Measurements from ENCODE around the gene SOHLH1. TPM values are rescaled to one million over a fixed set of nuclear protein-coding genes. Genes with fewer than 3 reads are reported as not detected.

Gene SOHLH1
- total and polyA plus RNA-seq, 4 donors: not detected

DNA sequence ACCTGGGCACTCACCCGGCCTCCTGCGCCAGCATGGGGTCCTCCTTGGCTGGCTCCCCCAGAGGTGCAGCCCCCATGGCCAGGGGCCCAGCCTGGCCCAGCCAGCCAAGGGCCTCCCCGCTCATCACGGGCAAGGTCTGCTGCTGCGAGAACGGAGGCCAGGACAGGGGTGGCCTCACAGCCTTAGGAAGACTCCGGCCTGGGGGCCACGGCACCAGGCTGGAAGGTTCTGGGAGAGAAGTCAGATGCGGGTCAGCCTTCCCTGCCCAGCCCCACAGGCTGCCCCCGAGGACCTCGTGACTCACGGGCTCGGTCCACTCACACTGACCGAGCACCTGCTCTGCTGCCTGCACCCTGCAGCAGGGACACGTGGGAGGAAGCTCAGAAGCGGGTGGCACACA is 4.2 kb downstream of the SOHLH1 start:
- Histone ChIP-seq H3K4me3 (no peak overlapping the region), H3K36me3 (ENCODE audit: control insufficient read depth in 4 of 4, insufficient read depth in 4 of 4, low read length in 4 of 4) (no peaks in the 10 kb centered on the region), H3K4me1 (ENCODE audit: control insufficient read depth in 5 of 5, insufficient read depth in 5 of 5, low read length in 5 of 5) (no peaks in the 10 kb centered on the region), H3K27ac (ENCODE audit: low read depth in 1 of 2, low read length in 1 of 2) (no peak overlapping the region), H3K9ac (ENCODE audit: insufficient read depth in 1 of 2, low read length in 2 of 2) (no peak overlapping the region), H3K9me3 (ENCODE audit: control insufficient read depth in 4 of 4, insufficient read depth in 3 of 4, low read length in 3 of 4) (peaks cover 0 to 5% (median 0%) of the 10 kb centered on the region in 4 donors), H3K27me3 (ENCODE audit: control insufficient read depth in 3 of 3, insufficient read depth in 3 of 3, low read length in 2 of 3) (peaks cover 0 to 4% (median 0%) of the 10 kb centered on the region in 3 donors)
- 83 to 93% methylated on average over 16 of the region's 16 CpGs for WGBS, 2 donors
- TF ChIP-seq, protein P1, sequence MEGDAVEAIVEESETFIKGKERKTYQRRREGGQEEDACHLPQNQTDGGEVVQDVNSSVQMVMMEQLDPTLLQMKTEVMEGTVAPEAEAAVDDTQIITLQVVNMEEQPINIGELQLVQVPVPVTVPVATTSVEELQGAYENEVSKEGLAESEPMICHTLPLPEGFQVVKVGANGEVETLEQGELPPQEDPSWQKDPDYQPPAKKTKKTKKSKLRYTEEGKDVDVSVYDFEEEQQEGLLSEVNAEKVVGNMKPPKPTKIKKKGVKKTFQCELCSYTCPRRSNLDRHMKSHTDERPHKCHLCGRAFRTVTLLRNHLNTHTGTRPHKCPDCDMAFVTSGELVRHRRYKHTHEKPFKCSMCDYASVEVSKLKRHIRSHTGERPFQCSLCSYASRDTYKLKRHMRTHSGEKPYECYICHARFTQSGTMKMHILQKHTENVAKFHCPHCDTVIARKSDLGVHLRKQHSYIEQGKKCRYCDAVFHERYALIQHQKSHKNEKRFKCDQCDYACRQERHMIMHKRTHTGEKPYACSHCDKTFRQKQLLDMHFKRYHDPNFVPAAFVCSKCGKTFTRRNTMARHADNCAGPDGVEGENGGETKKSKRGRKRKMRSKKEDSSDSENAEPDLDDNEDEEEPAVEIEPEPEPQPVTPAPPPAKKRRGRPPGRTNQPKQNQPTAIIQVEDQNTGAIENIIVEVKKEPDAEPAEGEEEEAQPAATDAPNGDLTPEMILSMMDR (IDR thresholded peaks at IDR 0.05; ENCODE audit: control extremely low read depth, extremely low read depth): no peak
- ATAC-seq (ENCODE audit: insufficient read depth, low FRiP score): no peak
- DNase-seq: no peak

GRCh38 chr9:135694414-135694813 is 4.9 kb downstream of the SOHLH1 start:
- DNase-seq: no peak
- peaks cover 0 to 4% (median 0%) of the 10 kb centered on the region in 3 donors for H3K27me3 ChIP-seq (ENCODE audit: control insufficient read depth in 3 of 3, insufficient read depth in 3 of 3, low read length in 2 of 3)
- peaks cover 0 to 5% (median 0%) of the 10 kb centered on the region in 4 donors for H3K9me3 ChIP-seq (ENCODE audit: control insufficient read depth in 4 of 4, insufficient read depth in 3 of 4, low read length in 3 of 4)

DNA sequence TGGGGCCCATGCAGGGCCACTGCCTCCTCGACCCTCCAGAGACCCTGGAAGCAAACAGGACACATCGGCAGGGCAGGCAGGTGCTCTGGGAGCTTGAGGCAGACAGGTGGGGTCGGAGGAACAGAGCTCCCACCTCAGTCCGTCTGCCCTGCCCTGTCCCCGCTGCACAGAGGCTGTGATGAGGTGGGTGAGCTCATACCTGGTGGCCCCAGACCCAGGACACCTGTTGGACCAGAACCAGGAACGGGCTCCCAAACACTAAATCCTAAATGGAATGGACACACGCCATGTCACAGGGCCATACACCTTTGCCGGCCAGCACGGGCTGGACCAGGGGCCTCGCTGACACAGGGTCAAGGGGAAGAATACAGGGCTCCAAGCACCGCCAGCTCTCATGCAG is 5.5 kb downstream of the SOHLH1 start:
- WGBS, 2 donors: 74 to 86% methylated on average over 11 of the region's 11 CpGs
- H3K27ac ChIP-seq (ENCODE audit: low read depth in 1 of 2, low read length in 1 of 2): no peak overlapping the region
- ATAC-seq (ENCODE audit: insufficient read depth, low FRiP score) (no peak), DNase-seq (no peak)
- H3K36me3 ChIP-seq (ENCODE audit: control insufficient read depth in 4 of 4, insufficient read depth in 4 of 4, low read length in 4 of 4): no peaks in the 10 kb centered on the region
- H3K4me1 ChIP-seq (ENCODE audit: control insufficient read depth in 5 of 5, insufficient read depth in 5 of 5, low read length in 5 of 5): no peaks in the 10 kb centered on the region
- H3K4me3 ChIP-seq: no peak overlapping the region
- no peak overlapping the region for H3K9ac ChIP-seq (ENCODE audit: insufficient read depth in 1 of 2, low read length in 2 of 2)
- peaks cover 0 to 5% (median 0%) of the 10 kb centered on the region in 4 donors for H3K9me3 ChIP-seq (ENCODE audit: control insufficient read depth in 4 of 4, insufficient read depth in 3 of 4, low read length in 3 of 4)
- TF ChIP-seq, protein P1 (IDR thresholded peaks at IDR 0.05; ENCODE audit: control extremely low read depth, extremely low read depth): no peak
- peaks cover 0 to 4% (median 0%) of the 10 kb centered on the region in 3 donors for H3K27me3 ChIP-seq (ENCODE audit: control insufficient read depth in 3 of 3, insufficient read depth in 3 of 3, low read length in 2 of 3)

More at GRCh38 chr9:135694414-135694813, 4.9 kb downstream of the SOHLH1 start:
- H3K4me1 ChIP-seq (ENCODE audit: control insufficient read depth in 5 of 5, insufficient read depth in 5 of 5, low read length in 5 of 5): no peaks in the 10 kb centered on the region
- no peak overlapping the region for H3K27ac ChIP-seq (ENCODE audit: low read depth in 1 of 2, low read length in 1 of 2)
- no peak overlapping the region for H3K9ac ChIP-seq (ENCODE audit: insufficient read depth in 1 of 2, low read length in 2 of 2)
- no peak overlapping the region for H3K4me3 ChIP-seq
- TF ChIP-seq, protein P1 (IDR thresholded peaks at IDR 0.05; ENCODE audit: control extremely low read depth, extremely low read depth): no peak
- no peaks in the 10 kb centered on the region for H3K36me3 ChIP-seq (ENCODE audit: control insufficient read depth in 4 of 4, insufficient read depth in 4 of 4, low read length in 4 of 4)
- 59 to 71% methylated on average over 18 of the region's 18 CpGs for WGBS, 2 donors
- no peak for ATAC-seq (ENCODE audit: insufficient read depth, low FRiP score)

DNA sequence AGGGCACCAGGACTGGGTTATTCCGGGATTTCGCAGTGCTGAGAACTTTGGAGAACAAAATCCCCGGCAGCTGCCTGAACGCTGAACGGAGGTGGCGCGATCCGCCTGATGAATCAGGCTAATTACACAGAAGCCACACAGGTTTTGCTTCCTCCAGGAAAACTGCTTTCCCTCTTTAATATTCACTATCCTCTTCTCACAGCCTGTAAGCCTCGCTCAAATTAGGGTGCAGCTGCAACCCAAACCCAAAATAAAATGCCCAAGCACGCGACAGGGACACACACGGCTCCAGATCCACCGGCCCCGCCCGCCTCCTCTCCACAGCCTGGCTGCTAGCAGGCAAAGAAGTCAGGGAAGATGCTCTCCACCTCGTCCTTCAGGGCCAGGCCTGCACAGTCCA is 6.0 kb downstream of the SOHLH1 start:
- no peak for DNase-seq
- H3K36me3 ChIP-seq (ENCODE audit: control insufficient read depth in 4 of 4, insufficient read depth in 4 of 4, low read length in 4 of 4): no peaks in the 10 kb centered on the region
- no peak overlapping the region for H3K4me3 ChIP-seq
- 75 to 87% methylated on average over 16 of the region's 16 CpGs for WGBS, 2 donors
- ATAC-seq (ENCODE audit: insufficient read depth, low FRiP score): no peak
- H3K9me3 ChIP-seq (ENCODE audit: control insufficient read depth in 4 of 4, insufficient read depth in 3 of 4, low read length in 3 of 4): peaks cover 0 to 5% (median 0%) of the 10 kb centered on the region in 4 donors
- peaks cover 0 to 4% (median 0%) of the 10 kb centered on the region in 3 donors for H3K27me3 ChIP-seq (ENCODE audit: control insufficient read depth in 3 of 3, insufficient read depth in 3 of 3, low read length in 2 of 3)
- no peak overlapping the region for H3K27ac ChIP-seq (ENCODE audit: low read depth in 1 of 2, low read length in 1 of 2)
- H3K9ac ChIP-seq (ENCODE audit: insufficient read depth in 1 of 2, low read length in 2 of 2): no peak overlapping the region
- TF ChIP-seq, protein P1 (IDR thresholded peaks at IDR 0.05; ENCODE audit: control extremely low read depth, extremely low read depth): no peak
- H3K4me1 ChIP-seq (ENCODE audit: control insufficient read depth in 5 of 5, insufficient read depth in 5 of 5, low read length in 5 of 5): no peaks in the 10 kb centered on the region

Data from lung (tissue), 12 donors.